ENCODE data around the gene TTC39B. TPM values are rescaled to one million over a fixed set of nuclear protein-coding genes. Genes with fewer than 3 reads are reported as not detected.

Gene TTC39B
- total RNA-seq, 1 experiment from 2014 or later, result 8.0 TPM

GRCh38 chr9:15213249-15213648 is 93.8 kb downstream of the TTC39B start:
- no peak for DNase-seq (ENCODE audit: low read depth, low spot score)
- in situ Hi-C loops (cut with HindIII; ENCODE audit: low pct_unique_long_range_greater_than_20kb, low sequenced_read_pairs), result no loop called here

- in situ Hi-C loops (cut with HindIII; ENCODE audit: low pct_unique_long_range_greater_than_20kb, low sequenced_read_pairs), result no loop called here
- DNase-seq (ENCODE audit: low read depth, low spot score), result no peak
These were observed 95.1 kb downstream of the TTC39B start for GRCh38 chr9:15211815-15212495.

GRCh38 chr9:15211160-15211814 is 95.7 kb downstream of the TTC39B start:
- in situ Hi-C loops (cut with HindIII; ENCODE audit: low pct_unique_long_range_greater_than_20kb, low sequenced_read_pairs), result no loop called here
- DNase-seq (ENCODE audit: low read depth, low spot score), result peak; percentile 73

- in situ Hi-C loops (cut with HindIII; ENCODE audit: low pct_unique_long_range_greater_than_20kb, low sequenced_read_pairs), result no loop called here
These were observed 99.9 kb downstream of the TTC39B start for GRCh38 chr9:15206903-15207696.

GRCh38 chr9:15205632-15206420 is 101.2 kb downstream of the TTC39B start:
- DNase-seq (ENCODE audit: low read depth, low spot score), result no peak

More at GRCh38 chr9:15206903-15207696, 99.9 kb downstream of the TTC39B start:
- no peak for DNase-seq (ENCODE audit: low read depth, low spot score)

GRCh38 chr9:15203581-15203980 is 103.4 kb downstream of the TTC39B start:
- in situ Hi-C loops (cut with HindIII; ENCODE audit: low pct_unique_long_range_greater_than_20kb, low sequenced_read_pairs), result no loop called here

More at GRCh38 chr9:15205632-15206420, 101.2 kb downstream of the TTC39B start:
- in situ Hi-C loops (cut with HindIII; ENCODE audit: low pct_unique_long_range_greater_than_20kb, low sequenced_read_pairs), result no loop called here

GRCh38 chr9:15200111-15200510 is 106.9 kb downstream of the TTC39B start:
- in situ Hi-C loops (cut with HindIII; ENCODE audit: low pct_unique_long_range_greater_than_20kb, low sequenced_read_pairs), result no loop called here
- DNase-seq (ENCODE audit: low read depth, low spot score), result no peak

More at GRCh38 chr9:15203581-15203980, 103.4 kb downstream of the TTC39B start:
- no peak for DNase-seq (ENCODE audit: low read depth, low spot score)

GRCh38 chr9:15192856-15193255 is 114.2 kb downstream of the TTC39B start:
- no peak for DNase-seq (ENCODE audit: low read depth, low spot score)
- in situ Hi-C loops (cut with HindIII; ENCODE audit: low pct_unique_long_range_greater_than_20kb, low sequenced_read_pairs), result no loop called here

- no peak for DNase-seq (ENCODE audit: low read depth, low spot score)
- in situ Hi-C loops (cut with HindIII; ENCODE audit: low pct_unique_long_range_greater_than_20kb, low sequenced_read_pairs), result no loop called here
These were observed 115.6 kb downstream of the TTC39B start for GRCh38 chr9:15191378-15191777.

GRCh38 chr9:15189481-15189880 is 117.5 kb downstream of the TTC39B start:
- DNase-seq (ENCODE audit: low read depth, low spot score), result no peak
- in situ Hi-C loops (cut with HindIII; ENCODE audit: low pct_unique_long_range_greater_than_20kb, low sequenced_read_pairs), result no loop called here

GRCh38 chr9:15187589-15187988 is 119.4 kb downstream of the TTC39B start:
- DNase-seq (ENCODE audit: low read depth, low spot score), result no peak
- in situ Hi-C loops (cut with HindIII; ENCODE audit: low pct_unique_long_range_greater_than_20kb, low sequenced_read_pairs), result no loop called here

GRCh38 chr9:15182730-15183129 is 124.3 kb downstream of the TTC39B start:
- DNase-seq (ENCODE audit: low read depth, low spot score), result no peak
- in situ Hi-C loops (cut with HindIII; ENCODE audit: low pct_unique_long_range_greater_than_20kb, low sequenced_read_pairs), result no loop called here

GRCh38 chr9:15182101-15182551 is 124.9 kb downstream of the TTC39B start:
- no peak for DNase-seq (ENCODE audit: low read depth, low spot score)
- in situ Hi-C loops (cut with HindIII; ENCODE audit: low pct_unique_long_range_greater_than_20kb, low sequenced_read_pairs), result no loop called here

GRCh38 chr9:15180124-15180523 is 126.9 kb downstream of the TTC39B start:
- DNase-seq (ENCODE audit: low read depth, low spot score), result no peak
- in situ Hi-C loops (cut with HindIII; ENCODE audit: low pct_unique_long_range_greater_than_20kb, low sequenced_read_pairs), result no loop called here

GRCh38 chr9:15178631-15179030 is 128.4 kb downstream of the TTC39B start:
- DNase-seq (ENCODE audit: low read depth, low spot score), result no peak
- in situ Hi-C loops (cut with HindIII; ENCODE audit: low pct_unique_long_range_greater_than_20kb, low sequenced_read_pairs), result no loop called here

- in situ Hi-C loops (cut with HindIII; ENCODE audit: low pct_unique_long_range_greater_than_20kb, low sequenced_read_pairs), result no loop called here
- peak; percentile 43 for DNase-seq (ENCODE audit: low read depth, low spot score)
These were observed 130.2 kb downstream of the TTC39B start for GRCh38 chr9:15176836-15177235.

GRCh38 chr9:15163931-15164330 is 143.1 kb downstream of the TTC39B start:
- in situ Hi-C loops (cut with HindIII; ENCODE audit: low pct_unique_long_range_greater_than_20kb, low sequenced_read_pairs), result no loop called here
- DNase-seq (ENCODE audit: low read depth, low spot score), result no peak

GRCh38 chr9:15161753-15162152 is 145.3 kb downstream of the TTC39B start:
- in situ Hi-C loops (cut with HindIII; ENCODE audit: low pct_unique_long_range_greater_than_20kb, low sequenced_read_pairs), result no loop called here
- no peak for DNase-seq (ENCODE audit: low read depth, low spot score)
